T-helper 9 cell (primary cell): ENCODE data around the gene CLCNKA.

Experiments used
- DNase-seq: peaks from one replicate; pipeline ENCODE4 v3.0.0-alpha.2; 2020

CLCNKA gene

DNA sequence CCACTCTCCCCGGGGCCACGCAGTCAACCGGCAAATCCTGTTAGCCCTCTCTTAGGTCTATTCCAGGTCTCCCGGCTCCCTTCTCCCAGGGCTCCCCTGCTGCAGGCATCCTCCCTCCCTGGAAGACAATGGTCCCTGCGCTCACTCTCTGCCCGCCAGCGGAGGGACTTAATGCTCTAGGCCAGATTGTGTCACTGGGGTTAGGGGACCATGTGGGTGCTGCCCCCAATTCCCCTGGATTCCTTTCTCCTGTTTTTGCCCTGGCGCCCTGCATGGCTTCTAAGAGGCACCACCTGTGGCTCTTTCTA is 43.4 kb downstream of the CLCNKA start:
- no peak for DNase-seq

DNA sequence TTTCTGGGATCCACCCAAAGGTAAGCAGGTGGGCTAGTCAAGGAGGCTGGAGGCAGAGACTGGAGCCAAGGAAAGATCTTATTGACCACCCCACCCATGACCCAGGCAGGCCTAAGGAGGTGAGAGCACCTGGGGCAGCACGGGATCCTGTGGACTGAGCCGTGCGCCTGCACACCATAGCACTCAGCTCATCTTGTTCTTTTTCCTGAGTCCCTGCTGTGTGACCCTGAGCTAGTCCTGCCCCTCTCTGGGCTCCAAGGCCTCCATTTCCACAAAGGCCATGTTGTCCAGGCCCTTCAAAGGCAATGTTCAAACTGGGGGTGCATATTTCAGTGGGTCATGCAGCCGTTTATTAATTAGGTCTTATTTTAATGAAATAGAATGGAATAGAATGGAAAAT is 44.4 kb downstream of the CLCNKA start:
- no peak for DNase-seq

DNA sequence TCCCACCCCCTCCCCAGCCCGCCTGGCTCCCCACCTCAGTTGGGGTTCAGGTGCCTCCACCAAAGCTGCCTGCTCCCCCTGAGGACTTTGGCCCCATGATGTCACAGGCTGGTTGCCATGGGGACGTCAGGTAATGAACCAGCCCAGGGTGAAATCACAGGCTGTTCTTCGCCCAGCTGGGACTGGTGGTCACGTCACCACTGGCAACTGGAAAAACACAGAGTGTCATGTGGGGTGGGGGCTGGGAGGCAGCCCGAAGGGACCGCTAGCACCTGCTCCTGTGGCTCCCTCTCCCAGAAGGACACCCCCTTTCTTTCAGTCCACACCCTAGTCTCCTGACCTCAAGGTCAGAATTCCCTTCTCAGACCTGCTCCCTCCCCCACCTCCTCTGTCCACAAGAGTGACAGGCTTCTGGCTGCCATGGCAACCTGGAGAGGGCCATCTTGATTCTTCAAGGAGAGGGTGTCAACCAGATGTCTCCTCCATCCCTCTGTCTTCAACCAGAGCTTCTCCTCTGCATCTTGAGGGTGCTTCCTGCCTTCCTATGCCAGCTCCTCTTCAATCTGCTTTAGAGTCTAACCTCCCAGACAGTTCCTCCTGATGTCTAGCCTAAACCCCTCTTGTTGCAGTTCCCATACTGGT is 45.4 kb downstream of the CLCNKA start:
- no peak for DNase-seq

DNA sequence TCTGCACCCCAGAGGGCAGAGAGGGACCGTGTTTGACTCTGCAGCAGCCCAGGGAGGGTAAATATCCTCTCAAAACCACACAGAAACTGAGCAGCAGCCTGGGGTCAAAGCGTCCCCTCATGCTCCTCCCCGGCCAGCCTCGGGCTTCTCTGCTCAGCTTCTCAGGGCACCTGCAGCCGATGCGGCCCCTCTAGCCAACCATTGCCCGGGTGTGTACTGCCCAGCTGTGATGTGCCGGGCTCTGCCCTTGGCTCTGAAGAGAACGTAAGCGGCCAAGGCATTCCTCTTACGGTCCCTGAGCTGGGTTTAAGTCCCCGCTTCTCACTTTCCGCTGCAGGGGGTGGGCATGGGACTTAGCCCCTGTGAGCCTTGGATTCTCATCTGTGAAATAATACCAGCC is 46.1 kb downstream of the CLCNKA start:
- no peak for DNase-seq

DNA sequence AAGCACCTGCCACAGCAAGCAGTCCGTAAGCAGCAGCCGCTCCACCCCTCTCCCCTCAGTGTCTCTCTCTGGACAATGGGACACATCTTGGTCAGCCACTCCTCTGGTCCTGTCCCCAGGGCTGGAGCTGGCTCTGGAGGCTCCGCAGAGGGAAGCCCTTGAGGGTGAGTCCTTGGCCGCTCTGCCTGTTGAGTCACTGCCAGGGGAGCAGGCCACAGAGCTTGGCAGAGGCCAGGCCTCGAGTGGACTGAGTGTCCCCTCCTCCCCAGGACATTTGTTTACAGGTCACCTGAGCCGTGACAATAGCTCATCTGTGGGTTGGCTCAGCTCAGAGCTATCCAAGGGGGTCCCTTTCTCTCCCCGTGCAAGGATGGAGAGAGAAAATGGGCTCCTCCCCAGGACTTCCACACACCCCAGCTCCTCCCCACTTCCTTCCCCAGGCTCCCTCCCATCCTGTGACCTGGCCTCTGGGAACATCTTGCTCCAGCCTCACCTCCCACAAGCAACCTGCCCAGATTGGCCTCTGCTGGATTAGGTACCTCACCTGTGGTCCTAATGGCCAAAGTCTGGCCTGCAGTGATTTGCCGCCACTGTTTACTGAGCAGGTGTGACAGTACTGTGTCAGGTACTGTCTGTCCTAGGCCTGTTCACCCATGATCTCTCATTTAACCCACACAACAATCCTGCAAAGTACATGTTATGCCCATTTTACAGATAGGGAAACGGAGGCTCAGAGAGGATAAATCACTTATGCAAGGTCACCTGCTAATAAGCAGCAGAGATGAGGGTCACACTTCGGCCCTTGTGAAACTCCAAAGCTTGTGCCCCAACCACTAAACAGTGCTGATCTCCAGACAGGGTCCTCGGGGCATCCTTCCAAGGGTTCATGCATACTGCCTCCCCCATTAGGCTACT is 46.8 kb downstream of the CLCNKA start:
- DNase-seq: no peak

DNA sequence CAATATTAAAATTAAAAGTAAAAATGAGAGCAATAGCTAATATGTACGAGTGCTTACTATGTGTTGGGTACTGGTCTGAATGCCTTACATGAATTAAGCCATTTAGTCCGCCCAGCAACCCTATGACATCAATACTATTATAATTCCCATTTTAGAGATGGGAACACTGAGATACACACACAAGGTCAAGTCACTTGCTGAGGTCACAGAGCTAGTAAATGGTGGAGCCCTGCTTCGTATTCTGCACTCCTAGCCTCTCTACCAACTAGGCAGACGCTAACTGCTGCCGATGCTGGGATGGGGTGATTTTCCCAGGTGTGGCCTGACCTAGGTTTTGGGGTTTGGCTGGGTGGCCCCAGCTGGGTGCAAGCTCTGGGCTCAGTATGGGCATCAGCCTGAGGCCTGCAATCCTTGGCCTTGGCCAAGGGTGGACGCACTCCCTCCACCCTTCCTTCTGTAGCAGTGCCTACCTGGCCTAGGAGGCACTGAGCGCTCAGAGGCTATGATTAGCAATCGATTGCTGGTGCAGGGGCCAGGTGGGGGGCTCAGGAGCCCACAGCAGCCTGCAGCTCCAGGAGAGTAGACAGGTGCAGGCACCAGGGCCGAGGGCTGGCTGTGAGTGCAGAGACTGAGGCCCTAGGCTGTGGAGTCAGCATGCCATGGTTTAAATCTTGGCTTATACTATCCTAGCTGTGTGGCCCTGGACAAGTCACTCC is 49.0 kb downstream of the CLCNKA start:
- no peak for DNase-seq

DNA sequence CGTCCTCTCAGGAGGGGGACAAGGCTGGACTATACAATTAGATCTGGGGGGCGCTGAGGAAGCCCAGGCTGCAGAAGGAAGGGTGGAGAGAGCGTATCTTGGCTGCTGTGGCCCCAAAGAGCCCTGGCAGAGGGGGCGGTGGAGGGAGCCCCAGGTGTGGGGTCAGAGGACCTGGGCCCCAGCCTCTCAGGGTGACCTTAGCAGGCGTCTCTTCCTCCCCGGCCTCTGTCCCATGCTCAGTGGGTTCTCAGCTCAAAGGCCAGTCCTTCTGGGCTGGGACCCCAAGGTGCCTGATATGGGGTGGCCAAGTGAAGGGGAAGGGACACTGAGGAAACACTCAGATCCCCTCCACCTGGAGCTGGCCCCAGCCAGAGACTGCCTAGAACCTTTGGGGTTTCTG is 49.8 kb downstream of the CLCNKA start:
- DNase-seq: no peak

DNA sequence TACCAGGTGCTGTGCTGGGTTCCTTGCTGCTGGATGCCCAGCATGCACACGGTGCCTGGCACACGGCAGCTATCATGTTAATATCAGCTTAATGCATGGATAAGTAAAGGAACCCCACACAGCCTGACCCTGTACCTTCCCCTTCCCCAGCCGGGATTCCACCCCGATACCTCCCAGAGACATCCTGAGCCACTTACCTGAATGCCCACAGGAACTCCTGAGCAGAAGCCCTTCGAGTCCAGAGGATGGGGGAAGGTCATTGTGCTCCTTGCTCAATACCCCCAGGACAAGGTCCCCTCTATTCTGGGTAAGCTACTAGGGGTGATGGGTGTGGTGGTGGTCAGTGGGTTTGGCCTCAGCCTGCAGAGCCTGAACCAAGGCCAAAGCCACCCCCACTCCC is 50.3 kb downstream of the CLCNKA start:
- DNase-seq: no peak

DNA sequence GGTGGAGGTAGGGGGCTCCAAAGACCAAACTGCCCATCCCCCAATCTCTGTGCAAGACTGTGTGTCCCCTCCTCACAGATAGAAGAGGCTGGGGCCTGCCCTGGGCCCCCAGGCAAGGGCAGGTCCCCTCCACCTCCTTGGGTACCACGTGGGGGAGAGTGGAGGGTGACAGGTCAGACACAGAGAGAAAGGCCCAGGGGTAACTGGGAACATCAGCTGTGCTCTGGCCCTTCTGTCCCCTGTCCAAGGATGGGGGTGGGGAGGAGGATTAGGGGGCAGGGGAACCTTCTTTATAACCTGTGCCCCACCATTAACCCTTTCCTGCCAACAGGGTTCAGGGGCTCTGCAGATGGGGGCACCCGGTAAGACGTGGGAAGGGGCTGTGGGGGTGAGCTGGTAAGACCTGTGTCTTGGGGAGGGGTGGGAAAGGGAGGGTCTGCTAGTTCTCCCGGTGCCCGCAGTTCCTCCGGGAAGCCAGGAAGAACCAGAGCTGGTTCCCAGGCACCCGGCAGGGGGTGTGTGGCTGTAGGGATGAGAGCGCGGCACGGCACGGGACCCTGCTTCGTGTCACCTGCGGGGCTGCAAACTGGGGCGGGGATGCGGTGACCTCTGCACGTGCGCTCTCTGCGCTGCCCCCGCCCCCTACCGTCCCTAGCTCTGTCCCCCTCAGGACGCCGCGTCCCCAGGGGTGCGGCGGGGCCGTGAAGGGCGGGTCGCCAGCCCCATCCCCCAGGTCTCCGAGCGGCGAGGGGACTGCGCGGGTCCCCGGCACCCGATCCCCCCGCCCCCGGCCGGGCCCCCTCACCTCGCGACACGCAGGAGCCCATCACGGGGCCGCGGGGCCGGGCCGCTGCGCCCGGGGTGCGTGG is 51.0 kb downstream of the CLCNKA start:
- DNase-seq: no peak

DNA sequence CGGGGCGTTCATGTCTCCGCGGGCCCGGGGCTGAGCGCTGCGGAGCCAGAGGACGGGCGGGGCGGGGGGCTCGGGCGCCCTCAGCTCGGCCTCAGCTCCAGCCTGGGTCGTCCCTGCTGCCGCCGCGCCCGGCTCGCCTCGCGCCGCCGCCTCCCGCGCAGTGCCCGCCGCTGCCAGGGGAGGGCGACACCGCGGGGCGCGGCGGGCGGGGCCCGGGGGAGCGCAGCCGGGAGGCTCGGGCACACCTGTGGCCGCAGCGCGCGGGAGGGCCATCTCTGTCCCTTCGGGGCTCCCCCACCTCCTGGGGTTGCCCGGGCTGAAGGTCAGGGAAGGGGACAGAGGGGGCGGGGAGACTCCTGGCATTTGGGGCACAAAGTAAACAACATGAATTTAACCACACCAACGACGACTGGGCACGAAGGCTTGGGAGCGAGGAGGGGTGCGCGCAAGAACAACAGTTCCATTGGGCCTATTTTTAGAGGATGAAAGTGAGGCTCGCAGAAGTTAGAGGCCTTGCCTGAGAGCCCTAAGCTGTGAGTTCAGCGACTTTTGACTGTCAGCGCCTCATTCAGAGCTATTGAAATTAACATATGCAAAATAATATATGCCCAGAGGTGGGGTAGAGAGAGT is 51.8 kb downstream of the CLCNKA start, which contains the start of gene FAM131C:
TSS of gene FAM131C (minus strand) at position 162 of the 630 bp plus-strand sequence. CDS start 209 bp downstream, outside the sequence.
- peak; percentile 40 for DNase-seq

DNA sequence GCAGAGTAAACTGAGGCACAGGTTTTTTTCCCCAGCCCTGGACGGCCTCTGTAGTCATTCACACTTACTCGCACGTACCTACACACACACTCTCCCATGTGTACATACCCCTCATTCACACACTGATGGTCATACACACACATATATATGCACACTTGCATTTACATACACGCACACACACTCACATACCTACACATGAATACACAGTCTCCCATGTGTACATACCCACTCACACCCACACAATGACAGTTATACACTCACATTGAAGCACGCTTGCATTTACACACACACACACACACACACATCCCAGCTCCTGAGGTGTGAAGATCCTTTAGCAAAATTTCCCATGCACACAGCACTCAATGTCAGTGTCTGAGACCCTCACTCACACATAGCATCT is 52.4 kb downstream of the CLCNKA start:
- DNase-seq: no peak

DNA sequence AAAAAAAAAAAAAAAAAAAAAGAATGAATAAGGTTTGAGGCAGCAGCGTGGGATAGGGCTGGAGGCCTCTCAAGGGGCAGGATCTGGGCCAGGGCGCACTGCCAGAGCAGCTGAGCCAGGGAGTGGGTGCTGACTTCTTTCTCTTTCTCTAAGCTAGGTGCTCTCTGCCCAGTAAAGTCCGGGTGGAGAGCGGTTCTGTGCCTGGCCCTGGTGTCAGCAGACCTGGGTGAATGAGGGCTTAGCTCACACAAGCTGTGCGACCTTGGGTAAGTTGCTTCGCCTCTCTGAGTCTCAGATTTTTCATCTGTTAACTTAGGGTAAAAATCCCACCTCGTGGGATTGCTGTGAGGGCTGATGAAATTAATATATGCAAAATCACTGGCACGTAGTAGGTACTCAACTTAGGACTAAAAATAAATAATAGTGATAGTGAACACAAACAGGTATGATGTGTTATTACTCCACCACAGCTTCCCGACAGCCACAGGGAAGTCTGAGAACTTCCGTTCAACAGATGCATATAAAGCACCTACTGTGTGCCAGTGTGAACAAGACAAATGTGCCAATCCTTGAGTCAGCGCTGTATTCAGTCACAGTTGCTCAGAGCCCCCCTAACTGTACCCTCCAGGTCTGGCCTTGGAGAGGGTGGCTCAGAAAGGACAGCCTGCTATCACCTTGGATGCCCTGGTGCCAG is 53.6 kb downstream of the CLCNKA start:
- no peak for DNase-seq

DNA sequence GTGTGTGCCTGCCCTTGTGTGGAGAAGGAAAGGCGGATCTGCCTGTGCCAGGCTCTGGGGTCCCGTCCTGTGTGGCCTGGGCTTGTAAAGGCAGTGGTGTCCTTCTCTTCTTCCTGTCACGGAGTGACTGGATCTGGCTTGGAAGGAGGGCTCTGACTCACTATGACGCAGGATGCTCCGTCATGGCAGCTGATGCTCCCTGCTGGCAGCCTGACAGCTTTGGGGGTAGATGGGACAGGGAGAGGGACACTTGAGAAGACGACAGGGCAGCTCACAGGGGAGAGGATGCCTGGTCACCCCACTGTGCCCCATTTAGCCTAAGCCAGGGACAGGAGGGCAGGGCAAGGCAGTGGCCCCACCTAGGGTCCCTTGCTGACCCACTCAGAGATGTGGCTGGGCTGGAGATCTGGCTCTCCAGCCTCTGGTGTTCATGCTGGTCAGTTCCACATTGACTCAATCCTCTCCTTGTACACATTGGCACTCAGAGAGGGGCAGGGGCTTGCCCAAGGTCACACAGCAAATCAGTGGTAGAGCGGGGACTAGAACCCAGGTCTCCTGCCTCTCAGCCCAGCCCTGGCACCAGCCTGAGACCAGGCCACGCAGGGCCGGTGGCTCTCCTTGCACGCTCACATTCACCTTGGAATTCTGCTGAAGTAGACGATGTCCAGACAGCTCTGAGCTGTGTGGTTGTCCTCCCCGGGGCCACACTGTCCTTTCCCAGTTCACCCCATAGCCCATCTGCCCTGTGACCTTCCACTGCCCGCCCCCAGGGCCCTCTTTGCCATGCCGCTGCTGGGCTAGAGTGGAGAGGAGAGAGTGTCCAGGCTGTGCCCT is 54.4 kb downstream of the CLCNKA start:
- no peak for DNase-seq

DNA sequence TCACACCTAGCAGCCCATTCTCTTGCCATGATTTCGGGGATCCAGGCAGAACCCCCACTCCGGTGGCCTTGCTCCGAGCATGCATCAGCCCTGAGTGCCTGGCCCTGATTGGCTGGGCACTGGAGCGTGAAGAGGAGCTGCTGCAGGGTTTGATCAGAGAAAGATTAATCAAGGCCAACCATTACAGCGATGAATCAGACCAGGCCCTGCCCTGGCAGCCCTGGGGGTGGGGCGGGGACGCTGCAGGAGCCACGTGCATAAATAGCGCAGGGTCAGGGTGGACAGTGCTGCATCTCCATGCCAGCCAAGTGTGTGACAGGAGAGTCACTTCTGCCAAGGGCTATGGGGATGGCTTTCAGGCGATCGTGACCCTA is 55.0 kb downstream of the CLCNKA start:
- no peak for DNase-seq

DNA sequence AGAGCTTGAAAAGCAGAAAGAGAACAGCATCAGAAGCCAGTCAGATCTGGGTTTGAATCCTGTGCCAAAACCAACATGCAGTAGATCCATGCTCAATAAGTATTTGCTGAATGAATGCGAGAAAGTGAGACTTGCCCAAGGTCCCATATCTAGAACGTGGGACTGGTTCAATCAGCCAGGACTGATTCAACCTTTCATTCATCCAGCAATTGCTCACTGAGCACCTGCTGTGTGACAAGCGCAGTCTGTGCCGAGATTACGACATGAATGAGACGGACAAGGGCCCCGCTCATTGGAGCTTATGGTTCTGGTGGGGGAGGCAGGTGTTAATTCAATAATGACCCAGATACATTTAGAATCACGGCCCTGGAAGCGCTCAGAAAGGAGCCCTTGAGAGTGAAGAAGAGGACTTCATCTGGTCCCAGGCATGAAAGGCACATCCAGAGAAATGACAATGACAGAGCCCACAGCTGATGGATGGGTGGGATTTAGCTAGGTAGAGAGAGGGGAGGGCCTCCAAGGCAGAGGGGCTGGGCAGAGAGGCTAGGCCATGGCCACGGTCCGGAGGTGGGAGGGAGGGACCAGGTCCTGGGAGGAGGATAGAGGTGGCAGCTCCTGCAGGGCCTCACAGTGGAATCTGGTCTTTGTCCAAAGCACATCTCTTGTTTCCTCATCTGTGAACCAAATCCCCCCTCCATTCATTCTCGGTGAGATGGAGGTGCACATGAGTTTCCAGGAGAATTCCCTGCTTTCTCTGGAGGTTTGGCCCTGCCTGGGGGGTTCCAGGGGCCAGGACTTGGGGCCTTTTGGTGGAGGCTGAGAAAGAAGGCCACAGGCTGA is 55.8 kb downstream of the CLCNKA start:
- no peak for DNase-seq

DNA sequence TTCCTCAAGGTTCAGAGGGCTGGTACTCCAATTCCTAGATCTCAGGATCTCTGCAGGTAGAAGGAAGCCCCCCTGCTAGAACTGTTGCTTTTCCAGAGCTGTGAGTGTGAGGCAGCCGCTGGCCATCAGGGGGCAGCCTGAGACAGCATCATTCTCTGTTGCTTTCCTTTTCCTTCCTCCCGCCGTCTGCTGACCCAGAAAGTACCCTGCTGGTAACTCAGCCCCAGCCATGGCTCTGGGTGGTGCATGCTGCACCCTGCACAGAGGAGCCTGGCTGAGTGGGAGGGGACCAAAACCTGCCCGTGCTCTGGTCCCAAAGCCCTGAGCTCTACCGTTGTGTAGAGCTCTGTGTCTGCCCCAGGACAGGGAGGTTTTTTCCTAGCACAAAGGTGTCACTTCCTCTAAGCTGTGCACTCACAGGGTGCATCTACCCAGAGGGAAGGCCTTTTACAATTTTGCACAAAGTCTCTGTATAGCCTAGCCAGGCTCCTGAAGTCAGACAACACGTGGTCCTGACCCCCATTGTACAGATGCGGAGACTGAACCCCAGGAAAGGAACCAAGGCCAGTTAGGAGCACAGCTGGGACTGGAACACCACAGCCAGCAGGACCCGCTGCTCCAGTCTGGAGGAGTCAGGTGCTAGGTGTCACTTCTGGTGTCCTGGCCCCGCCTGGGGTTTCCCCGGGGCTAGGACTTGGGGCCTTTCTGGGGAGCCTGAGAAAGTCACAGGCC is 57.3 kb downstream of the CLCNKA start:
- peak; percentile 63 for DNase-seq

DNA sequence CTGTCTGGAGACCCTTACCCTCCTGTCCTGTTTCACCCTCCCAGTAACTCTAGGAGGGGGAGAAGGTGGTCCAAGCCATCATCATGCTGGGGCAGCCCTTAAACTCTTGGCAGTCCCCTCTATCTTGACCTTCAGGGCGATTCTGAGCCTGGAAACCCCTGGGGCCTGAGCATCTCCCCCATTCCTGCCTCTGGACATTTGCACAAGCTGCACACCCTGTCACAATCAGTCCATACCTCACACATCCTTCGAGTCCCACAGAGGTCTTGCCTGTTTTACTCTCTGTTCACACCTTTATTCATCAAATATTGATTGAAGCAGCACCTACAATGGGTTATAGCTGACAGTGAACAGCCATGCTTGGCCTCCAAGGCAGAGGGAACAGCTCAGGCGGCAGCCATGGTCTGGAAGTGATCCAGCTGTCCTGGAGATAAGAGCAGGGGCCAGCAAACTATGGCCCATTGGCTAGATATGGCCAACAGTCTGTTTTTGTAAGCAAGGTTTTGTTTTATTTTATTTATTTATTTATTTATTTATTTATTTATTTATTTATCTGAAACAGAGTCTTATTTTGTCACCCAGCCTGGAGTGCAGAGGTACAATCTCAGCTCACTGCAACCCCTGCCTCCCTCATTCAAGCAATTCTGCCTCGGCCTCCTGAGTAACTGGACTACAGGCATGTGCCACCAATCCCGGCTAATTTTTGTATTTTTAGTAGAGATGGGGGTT is 58.8 kb downstream of the CLCNKA start:
- no peak for DNase-seq

DNA sequence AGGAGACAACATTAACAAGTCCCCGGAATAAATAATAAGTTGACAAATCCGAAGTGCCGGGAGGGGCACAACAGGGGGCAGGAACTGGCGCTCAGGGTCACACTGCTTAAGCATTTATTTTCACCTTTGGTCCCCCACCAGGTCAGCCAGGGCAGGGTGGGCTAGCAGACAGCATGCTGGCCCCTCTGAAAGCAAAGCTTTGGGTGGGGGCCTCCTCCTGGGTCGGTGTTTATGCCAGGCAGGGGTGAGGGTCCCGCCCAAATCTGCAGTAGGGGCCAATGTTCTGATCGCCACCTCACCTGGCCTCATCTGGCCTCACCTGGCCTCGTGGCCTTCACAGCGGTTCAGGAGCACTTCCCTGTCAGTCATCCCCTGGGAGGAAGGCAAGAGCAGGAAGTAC is 59.8 kb downstream of the CLCNKA start:
- DNase-seq: no peak
